H4 (cell line): ENCODE data around the gene GDF2. TPM values are rescaled to one million over a fixed set of nuclear protein-coding genes. Genes with fewer than 3 reads are reported as not detected.

Experiments used
- DNase-seq: peaks from one replicate; pipeline ENCODE4 v3.0.0-alpha.2; 2015; ENCODE audit warnings: low spot score
- total RNA-seq: library from RNA; depleted of rRNA; stranded (reverse); fragments of >200 nt; shearing (Covaris generic); gene quantifications from 2 replicates; pipeline ENCODE4 v1.2.3, GENCODE V29; 2014; rRNA removed

The GDF2 gene
- total RNA-seq, 1 experiment from 2014 or later = not detected

DNA sequence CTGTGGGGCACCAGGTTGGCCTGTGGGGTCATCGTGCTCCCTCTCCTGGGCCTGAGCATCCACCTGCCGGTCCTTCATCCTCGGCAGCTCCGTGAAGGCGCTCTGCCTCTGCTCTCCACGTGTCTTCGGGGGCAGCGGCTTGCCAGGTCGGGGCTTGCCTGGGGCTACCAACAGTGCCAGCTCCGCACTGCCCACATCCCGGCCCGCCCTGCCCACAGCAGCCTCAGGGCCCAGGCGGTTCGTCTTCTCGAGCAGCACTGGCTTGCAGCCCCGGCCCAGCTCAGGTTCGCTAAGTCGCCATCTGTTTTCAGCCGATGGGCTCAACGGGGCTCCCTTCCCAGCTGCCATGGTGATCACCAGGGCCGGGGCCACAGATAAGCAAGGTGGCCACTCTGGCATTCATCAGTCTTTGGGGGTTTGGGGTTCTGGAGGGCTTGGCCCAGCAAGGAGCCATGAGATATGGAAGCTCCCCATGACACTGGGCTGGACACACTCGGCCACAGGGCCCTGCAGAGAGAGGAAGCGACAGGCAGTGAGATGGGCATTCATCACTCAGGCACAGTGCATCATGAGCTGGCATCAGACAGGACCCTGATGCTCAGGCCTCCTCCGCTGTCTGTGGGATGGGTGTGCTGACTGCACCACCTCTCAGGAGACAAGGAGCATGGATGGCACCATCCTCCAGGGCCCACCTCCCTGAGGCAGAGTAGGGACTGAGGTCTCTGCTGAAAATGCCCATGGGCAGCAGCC, 46.4 kb downstream of the GDF2 start:
- no peak for DNase-seq

DNA sequence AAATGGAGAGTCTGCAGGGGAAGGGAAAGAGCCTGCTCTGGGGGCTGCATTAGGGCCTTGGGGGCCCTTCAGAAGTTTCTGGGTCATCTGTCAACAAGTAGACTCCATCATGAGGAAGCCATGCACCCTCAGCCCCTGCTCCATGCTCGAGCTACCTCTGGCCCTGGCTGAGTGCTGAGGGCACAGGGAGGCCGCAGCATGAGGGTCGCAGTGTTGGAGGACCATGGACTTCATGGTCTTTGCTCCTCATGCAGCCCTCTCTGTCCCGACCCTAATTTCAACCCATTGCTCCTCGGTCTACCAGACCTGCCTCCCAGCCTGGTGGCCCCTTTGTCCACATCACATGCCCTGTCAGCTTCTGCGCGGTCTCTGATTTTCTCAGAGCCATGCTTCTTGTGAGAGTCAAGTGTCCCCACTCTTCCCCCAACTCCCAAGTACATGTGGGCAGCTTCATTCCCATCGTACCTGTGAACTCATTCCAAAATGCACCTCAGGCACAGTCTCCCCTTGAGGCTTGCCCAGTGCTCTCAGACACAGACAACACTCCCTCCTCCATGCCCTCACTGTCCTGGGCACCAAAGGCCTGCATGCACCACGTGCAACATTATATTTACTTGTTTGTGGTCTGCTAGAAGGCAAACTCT, 47.1 kb downstream of the GDF2 start:
- DNase-seq = no peak

DNA sequence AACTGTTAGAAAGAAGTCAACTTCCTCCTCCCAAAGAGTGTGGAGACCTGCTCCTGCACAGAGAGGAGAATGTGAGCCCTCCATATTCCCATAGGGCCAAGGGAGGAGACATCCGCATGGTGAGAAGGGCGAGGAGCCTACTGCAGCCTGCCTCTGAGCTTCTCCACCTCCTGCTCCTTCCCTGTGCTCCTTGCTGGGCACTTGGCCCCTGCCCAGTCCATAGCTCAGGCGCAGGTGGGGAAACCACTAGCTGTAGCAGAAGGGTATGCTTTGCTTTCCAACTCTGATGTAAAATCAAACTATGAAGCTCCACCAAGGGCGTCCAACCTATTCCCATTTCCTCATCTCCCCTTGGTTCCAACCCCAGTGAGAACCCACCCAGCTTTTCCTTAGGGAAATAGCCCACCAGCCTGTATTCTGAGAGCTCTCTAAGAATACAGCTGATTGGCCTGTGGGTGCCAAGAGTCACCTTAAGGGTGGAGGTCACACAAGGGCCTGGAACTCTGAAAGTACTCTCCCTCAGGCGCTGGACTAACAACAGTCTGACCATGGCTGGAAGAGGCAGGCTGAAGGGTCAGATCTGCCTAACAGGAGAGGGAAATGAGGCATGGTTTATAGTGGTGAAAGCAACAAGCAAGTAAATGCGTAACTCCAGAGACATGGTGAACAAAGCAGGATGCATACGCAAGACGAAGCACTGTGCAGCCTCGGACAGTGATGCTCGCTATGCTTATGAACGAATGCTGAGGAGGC, 47.9 kb downstream of the GDF2 start:
- no peak for DNase-seq

DNA sequence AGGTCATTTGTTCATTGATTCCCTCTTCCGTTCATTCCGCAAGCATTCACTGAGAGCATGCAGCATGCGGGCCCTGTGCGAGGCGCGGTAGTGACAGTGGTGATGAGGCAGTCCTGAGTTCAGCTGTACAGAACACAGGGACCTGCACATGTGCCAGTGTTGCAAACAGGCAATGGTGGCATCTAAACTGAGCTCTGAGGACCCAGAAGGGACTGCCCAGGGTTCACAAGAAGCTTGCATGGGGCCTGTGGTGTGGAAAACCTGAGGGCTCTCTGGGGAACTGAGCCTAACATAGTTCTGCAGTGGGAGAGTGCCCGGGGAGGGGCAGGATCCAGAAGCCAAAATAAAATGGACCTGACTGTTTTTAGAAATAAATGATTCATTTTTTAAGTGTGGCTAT, 48.6 kb downstream of the GDF2 start:
- no peak for DNase-seq

DNA sequence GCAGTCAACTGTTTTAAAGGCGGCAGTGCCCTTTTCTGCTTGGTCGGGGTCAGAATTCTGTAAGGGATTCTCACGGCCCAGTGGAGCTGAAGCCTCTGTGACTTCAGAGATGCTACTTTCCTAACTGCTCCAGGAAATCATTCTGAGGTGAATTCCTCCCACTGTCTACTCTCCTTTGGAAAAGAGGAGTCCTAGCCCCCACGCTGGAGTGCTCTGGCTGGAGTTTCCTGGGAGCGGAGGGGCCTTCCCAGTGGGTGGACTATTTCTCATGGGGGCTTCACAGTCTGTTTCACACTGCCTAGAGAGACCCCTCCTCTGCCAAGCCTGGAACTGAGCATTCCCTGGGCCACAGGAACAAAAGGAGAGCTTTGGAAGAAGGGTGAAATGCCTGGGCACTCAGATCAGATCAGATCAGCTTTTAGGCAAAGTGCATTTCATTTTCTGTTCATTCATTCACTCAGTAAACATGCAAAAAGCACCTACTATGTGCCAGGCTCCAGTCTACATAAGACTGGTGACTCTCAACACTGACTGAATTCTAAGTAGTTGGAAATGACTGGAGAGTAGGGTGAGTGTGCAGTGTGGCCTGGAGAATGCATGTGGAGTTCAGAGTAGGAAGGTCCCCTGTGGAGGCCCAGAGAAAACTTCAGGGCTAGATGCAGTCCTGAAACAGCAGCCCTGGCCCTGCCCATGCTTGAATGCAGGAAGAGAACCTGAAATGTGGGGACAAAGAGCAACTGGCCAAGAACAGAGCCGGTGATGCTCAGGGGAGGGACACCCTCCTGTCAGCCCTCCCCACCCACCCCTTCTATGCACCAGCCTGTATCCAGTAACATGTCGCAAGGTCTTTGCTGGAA, 49.6 kb downstream of the GDF2 start:
- no peak for DNase-seq

DNA sequence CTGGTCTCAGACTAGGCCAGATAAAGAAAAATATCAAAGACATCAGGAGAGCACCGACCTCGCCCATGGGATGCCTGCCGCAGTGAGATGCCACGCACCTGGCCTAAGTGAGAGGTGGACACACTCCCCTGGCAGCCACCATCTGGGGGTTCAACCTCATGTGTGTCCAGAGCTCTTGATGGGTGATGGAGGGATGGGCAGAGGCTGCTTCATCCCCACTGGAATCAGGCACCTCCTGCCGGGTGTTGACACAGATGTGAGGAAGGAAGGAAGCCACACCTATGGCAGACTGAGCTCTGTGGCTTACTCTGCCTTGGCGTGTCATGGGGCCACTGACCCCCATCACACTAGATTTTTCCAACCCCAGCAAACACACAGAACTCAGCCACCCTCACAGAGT, 50.5 kb downstream of the GDF2 start:
- no peak for DNase-seq

DNA sequence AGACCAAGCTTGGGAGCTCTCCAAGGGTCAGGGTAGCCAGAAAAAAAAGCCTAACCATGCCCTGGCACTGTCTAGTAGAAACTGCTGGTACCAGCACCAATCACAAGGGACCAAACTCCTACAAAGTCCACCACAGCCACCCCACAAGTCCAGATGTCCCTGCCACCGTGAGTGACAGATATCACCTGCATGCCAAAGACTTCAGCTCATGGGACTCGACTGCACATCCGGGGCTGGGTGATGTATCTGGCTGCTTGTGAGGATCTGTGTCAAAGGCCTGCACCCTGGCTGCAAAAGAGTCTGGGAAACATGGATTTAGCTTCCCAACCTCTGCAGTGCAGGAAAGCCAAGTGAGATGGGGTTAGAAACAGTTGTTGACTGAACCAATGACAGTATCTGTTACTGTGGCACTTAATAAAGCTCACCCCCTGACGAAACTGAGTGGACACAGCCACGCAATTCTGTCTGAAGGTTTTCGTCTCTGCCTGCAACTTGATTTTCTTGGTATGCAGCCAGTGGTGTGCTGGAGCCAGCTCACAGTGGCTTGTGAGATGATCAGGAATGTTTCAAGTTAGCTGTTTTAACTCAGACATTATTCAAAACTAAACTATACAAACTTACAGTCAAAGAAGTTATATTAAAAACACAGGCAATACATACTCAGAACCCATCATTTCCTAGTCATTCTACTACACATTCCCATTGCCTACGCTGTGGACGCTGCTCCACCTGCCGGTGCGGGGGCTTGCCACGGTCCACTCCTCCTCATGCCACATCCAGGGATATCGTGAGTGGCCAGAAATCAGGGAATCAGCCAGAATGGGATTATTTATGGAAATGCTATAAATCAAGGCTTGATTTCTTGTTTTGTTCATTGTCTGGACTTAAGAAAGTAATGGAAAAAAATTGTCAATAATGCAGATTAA, 52.6 kb downstream of the GDF2 start:
- no peak for DNase-seq

DNA sequence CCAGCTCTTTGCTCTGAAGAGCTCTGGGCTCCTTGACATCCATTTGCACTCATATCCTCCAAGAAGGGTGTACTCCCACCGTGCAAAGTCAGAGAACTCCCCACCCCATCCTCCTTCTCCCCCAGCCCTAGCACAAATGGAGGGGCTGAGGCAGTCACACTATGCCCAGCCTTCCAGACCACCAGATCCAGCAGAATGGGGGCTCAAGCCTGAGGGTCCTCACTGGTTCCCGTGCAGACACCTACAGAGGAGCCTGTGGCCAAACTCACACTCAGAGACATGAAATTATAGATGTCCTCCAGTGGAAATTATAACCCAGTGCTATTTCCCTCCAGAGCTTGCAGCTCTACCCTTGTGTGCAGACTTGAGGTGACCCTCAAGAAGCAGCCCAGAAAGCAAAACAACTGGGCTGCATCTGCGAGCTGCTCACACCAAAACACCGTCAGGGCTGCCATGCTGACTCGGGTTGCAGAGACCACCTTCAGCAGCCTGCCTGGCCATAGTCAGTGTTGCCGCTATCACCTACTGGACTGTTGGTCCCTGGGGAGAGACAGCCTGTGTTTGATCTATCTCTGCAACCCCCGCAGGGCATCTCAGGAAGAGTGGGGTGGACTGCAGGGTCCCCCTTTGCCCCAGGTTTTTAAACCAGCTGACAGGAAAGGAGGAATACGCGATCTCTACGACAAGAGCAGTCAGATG, 54.4 kb downstream of the GDF2 start:
- DNase-seq = no peak

Other genes starting within 250 kb of the GDF2 start
- gene GDF10, start 22.3 kb upstream of the GDF2 start, total RNA-seq = not detected in 2 replicates
- gene RBP3, start 25.9 kb downstream of the GDF2 start, total RNA-seq = not detected in 2 replicates
- 0.53 and 1.0 TPM in 2 replicates for gene ZNF488, start 61.8 kb downstream of the GDF2 start, total RNA-seq
- gene ANXA8, start 161.7 kb downstream of the GDF2 start, total RNA-seq = 0.17 and 0.55 TPM in 2 replicates
- not detected in 2 replicates for gene FAM25G, start 169.2 kb downstream of the GDF2 start, total RNA-seq
- gene AGAP9, start 201.2 kb downstream of the GDF2 start, total RNA-seq = 0.35 and 2.9 TPM in 2 replicates